HEK293T (cell line): ENCODE results near the gene EML5.

Experiments
- ARNT ChIP-seq: fragments of 450-650 bp; IDR thresholded peaks from 2 replicates; pipeline ENCODE4 v1.6.1; 2017; ENCODE audit warnings: mild to moderate bottlenecking
- ELF4 ChIP-seq: fragments of 450-650 bp; IDR thresholded peaks from 2 replicates; pipeline ENCODE4 v1.6.1; 2017; ENCODE audit warnings: antibody characterized with exemption
- FOXA1 ChIP-seq: fragments of 450-650 bp; IDR thresholded peaks from 2 replicates; pipeline ENCODE4 v1.6.1; 2016; ENCODE audit warnings: mild to moderate bottlenecking
- FOXK2 ChIP-seq: fragments of 450-650 bp; IDR thresholded peaks from 2 replicates; pipeline ENCODE4 v1.6.1; 2016; ENCODE audit warnings: mild to moderate bottlenecking
- FOXM1 ChIP-seq: fragments of 450-650 bp; IDR thresholded peaks from 2 replicates; pipeline ENCODE4 v1.6.1; 2017; ENCODE audit warnings: mild to moderate bottlenecking, borderline replicate concordance
- NFRKB ChIP-seq: fragments of 450-650 bp; IDR thresholded peaks from 2 replicates; pipeline ENCODE4 v1.6.1; 2016; ENCODE audit warnings: mild to moderate bottlenecking, moderate library complexity
- PKNOX1 ChIP-seq: fragments of 450-650 bp; IDR thresholded peaks from 2 replicates; pipeline ENCODE4 v1.6.1; 2016
- SP1 ChIP-seq: fragments of 450-650 bp; IDR thresholded peaks from 2 replicates; pipeline ENCODE4 v1.6.1; 2017
- SUZ12 ChIP-seq: fragments of 450-650 bp; IDR thresholded peaks from 2 replicates; pipeline ENCODE4 v1.6.1; 2016; ENCODE audit warnings: mild to moderate bottlenecking
- TARDBP ChIP-seq: fragments of 450-650 bp; IDR thresholded peaks from 2 replicates; pipeline ENCODE4 v1.6.1; 2016

GRCh38 chr14:88818018-88818417 is 25.3 kb upstream of the EML5 start:
- TF ChIP-seq FOXM1: no peak
- no peak for TF ChIP-seq ELF4
- no peak for TF ChIP-seq NFRKB
- no peak for TF ChIP-seq SP1
- no peak for TF ChIP-seq FOXK2
- TF ChIP-seq SUZ12: no peak
- TF ChIP-seq TARDBP: no peak
- TF ChIP-seq FOXA1: no peak
- TF ChIP-seq ARNT: no peak
- no peak for TF ChIP-seq PKNOX1
